WTC11 (cell line): ENCODE data around the gene TNNC2.

Source experiments
- KAT7 ChIP-seq: sonication (generic); formaldehyde crosslinking; IDR thresholded peaks from 2 replicates; pipeline ENCODE4 v1.8.1; 2023; ENCODE audit warnings: missing genetic modification reagents, mild to moderate bottlenecking, borderline replicate concordance
- SP1 ChIP-seq: sonication (generic); formaldehyde crosslinking; conservative IDR thresholded peaks from 2 replicates; pipeline ENCODE4 v1.8.1; 2022; ENCODE audit warnings: missing genetic modification reagents
- ZNF263 ChIP-seq: sonication (generic); formaldehyde crosslinking; IDR thresholded peaks from 2 replicates; pipeline ENCODE4 v1.8.1; 2022; ENCODE audit warnings: low read depth, mild to moderate bottlenecking, moderate library complexity, missing genetic modification reagents
- TF ChIP-seq, protein P1 (sequence below): sonication (generic); formaldehyde crosslinking; IDR thresholded peaks from 2 replicates; pipeline ENCODE4 v1.8.1; 2023; ENCODE audit warnings: mild to moderate bottlenecking, missing genetic modification reagents
- TF ChIP-seq, protein P2 (sequence below): fragments of 200-600 bp; IDR thresholded peaks from 2 replicates; pipeline ENCODE4 v1.8.0; 2022; ENCODE audit warnings: antibody characterized with exemption

- TF ChIP-seq, protein P1, sequence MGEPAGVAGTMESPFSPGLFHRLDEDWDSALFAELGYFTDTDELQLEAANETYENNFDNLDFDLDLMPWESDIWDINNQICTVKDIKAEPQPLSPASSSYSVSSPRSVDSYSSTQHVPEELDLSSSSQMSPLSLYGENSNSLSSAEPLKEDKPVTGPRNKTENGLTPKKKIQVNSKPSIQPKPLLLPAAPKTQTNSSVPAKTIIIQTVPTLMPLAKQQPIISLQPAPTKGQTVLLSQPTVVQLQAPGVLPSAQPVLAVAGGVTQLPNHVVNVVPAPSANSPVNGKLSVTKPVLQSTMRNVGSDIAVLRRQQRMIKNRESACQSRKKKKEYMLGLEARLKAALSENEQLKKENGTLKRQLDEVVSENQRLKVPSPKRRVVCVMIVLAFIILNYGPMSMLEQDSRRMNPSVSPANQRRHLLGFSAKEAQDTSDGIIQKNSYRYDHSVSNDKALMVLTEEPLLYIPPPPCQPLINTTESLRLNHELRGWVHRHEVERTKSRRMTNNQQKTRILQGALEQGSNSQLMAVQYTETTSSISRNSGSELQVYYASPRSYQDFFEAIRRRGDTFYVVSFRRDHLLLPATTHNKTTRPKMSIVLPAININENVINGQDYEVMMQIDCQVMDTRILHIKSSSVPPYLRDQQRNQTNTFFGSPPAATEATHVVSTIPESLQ = no peak
- TF ChIP-seq SP1 = no peak
- TF ChIP-seq, protein P2, sequence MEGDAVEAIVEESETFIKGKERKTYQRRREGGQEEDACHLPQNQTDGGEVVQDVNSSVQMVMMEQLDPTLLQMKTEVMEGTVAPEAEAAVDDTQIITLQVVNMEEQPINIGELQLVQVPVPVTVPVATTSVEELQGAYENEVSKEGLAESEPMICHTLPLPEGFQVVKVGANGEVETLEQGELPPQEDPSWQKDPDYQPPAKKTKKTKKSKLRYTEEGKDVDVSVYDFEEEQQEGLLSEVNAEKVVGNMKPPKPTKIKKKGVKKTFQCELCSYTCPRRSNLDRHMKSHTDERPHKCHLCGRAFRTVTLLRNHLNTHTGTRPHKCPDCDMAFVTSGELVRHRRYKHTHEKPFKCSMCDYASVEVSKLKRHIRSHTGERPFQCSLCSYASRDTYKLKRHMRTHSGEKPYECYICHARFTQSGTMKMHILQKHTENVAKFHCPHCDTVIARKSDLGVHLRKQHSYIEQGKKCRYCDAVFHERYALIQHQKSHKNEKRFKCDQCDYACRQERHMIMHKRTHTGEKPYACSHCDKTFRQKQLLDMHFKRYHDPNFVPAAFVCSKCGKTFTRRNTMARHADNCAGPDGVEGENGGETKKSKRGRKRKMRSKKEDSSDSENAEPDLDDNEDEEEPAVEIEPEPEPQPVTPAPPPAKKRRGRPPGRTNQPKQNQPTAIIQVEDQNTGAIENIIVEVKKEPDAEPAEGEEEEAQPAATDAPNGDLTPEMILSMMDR = no peak
- TF ChIP-seq KAT7 (CRISPR knock-in tag) = no peak
- TF ChIP-seq ZNF263 (CRISPR knock-in tag) = no peak
Observed at GRCh38 chr20:45774945-45775344, 52.2 kb downstream of the TNNC2 start.
